ENCODE data around the gene CNTNAP2. TPM values are rescaled to one million over a fixed set of nuclear protein-coding genes. Genes with fewer than 3 reads are reported as not detected.

The CNTNAP2 gene
- total and polyA plus RNA-seq, 2 of the 4 experiments (the other 2 are of a cell fraction): not detected

DNA sequence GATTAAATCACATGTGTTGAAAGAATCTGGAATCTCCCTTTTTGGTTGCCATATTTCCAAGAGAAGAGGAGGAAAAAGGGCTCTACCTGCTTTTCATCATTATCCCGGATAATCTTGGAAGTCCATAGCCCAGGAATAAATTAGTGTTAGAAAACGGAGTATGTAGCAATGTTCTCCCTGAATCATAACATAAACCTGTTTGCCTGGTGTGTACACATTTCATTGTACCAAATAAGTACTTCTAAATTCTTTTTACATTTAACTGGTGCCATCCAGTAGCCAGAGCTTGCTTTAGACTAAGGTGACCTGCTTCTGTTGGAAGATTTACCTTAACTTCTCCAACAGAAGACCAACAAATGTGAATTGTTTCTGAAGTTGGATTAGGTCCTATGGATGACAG is 2291.7 kb downstream of the CNTNAP2 start:
- H4K91ac ChIP-seq (ENCODE audit: insufficient read depth, low read depth, low read length): no peak overlapping the region
- no peak overlapping the region for H2AFZ ChIP-seq (replicated peaks; ENCODE audit: low read length, poor library complexity)
- no peaks in the 10 kb centered on the region for H4K20me1 ChIP-seq (ENCODE audit: insufficient read depth, low read length)
- no peaks in the 10 kb centered on the region for H3K4me1 ChIP-seq (ENCODE audit: control insufficient read depth, insufficient read depth, low read length)
- ChIA-PET POLR2A (ENCODE audit: unreplicated experiment) (no interaction called here), CTCF (no interaction called here)
- no peak overlapping the region for H3K23ac ChIP-seq (ENCODE audit: low read depth, low read length)
- no peaks in the 10 kb centered on the region for H3K36me3 ChIP-seq (ENCODE audit: control insufficient read depth, insufficient read depth, low read length)
- no peak overlapping the region for H3K4me3 ChIP-seq (ENCODE audit: insufficient read depth, low read depth, low read length)
- no peak overlapping the region for H3K18ac ChIP-seq (ENCODE audit: low read depth, low read length)
- H3K9ac ChIP-seq (ENCODE audit: low read depth, low read length): no peak overlapping the region
- H2BK15ac ChIP-seq (ENCODE audit: low read depth, low read length): no peak overlapping the region
- in situ Hi-C loops (cut with MboI; ENCODE audit: low sequenced_read_pairs): no loop called here
- no peak overlapping the region for H4K8ac ChIP-seq (ENCODE audit: low read depth in 2 of 2, low read length in 2 of 2)
- ATAC-seq (ENCODE audit: low read depth) (no peak), DNase-seq (no peak)
- no CpG with 5 or more reads among the region's 2 CpGs for WGBS, 2 experiments (ENCODE audit: extremely low coverage in 2 of 2, insufficient read length in 1 of 2)
- H3K4ac ChIP-seq (ENCODE audit: low read depth, low read length): no peak overlapping the region
- H3K27me3 ChIP-seq (ENCODE audit: control insufficient read depth, insufficient read depth, low read length): no peaks in the 10 kb centered on the region
- H2AK5ac ChIP-seq (ENCODE audit: low read depth, low read length): no peak overlapping the region
- no peaks in the 10 kb centered on the region for H3K9me1 ChIP-seq (ENCODE audit: insufficient read depth, low read length)
- H3K9me3 ChIP-seq (ENCODE audit: control insufficient read depth, insufficient read depth, low read length): no peaks in the 10 kb centered on the region; the same call in 1 of the 2 replicates
- no peak overlapping the region for H2BK5ac ChIP-seq (ENCODE audit: low read depth, low read length, poor library complexity, severe bottlenecking)
- H3K56ac ChIP-seq (ENCODE audit: extremely low read depth, insufficient read depth, low read length): no peak overlapping the region
- no peak overlapping the region for H3K4me2 ChIP-seq (ENCODE audit: low read depth, low read length)
- H2AK9ac ChIP-seq (replicated peaks; ENCODE audit: low read depth, low read length, poor library complexity): no peak overlapping the region
- no peak overlapping the region for H2BK120ac ChIP-seq (ENCODE audit: low read depth, low read length)
- intact Hi-C loops (cut with micrococcal nuclease): no loop called here
- no TSS peak for BruUV-seq (replicated peaks)
- dilution Hi-C loops (cut with HindIII; ENCODE audit: low sequenced_read_pairs, unreplicated experiment): no loop called here
- TF ChIP-seq CEBPB (IDR thresholded peaks at IDR 0.05; ENCODE audit: low read depth, low read length): no peak
- TF ChIP-seq FOS (IDR thresholded peaks at IDR 0.05; ENCODE audit: low read depth, low read length): no peak
- no peak for TF ChIP-seq RCOR1 (IDR thresholded peaks at IDR 0.05; ENCODE audit: insufficient replicate concordance, low read length)
- no peak for TF ChIP-seq BHLHE40 (IDR thresholded peaks at IDR 0.05; ENCODE audit: low read depth, low read length)
- TF ChIP-seq USF2 (IDR thresholded peaks at IDR 0.05; ENCODE audit: low read depth, low read length): no peak
- TF ChIP-seq NFE2L2 (IDR thresholded peaks at IDR 0.05; ENCODE audit: low read depth, low read length): no peak
- TF ChIP-seq POLR2A (IDR thresholded peaks at IDR 0.05; ENCODE audit: low read depth, low read length): no peak
- no peak for TF ChIP-seq MAZ (IDR thresholded peaks at IDR 0.05; ENCODE audit: borderline replicate concordance, low read depth, low read length)
- TF ChIP-seq MXI1 (IDR thresholded peaks at IDR 0.05; ENCODE audit: borderline replicate concordance, low read depth, low read length): no peak
- no peak for TF ChIP-seq RFX5 (IDR thresholded peaks at IDR 0.05; ENCODE audit: low read depth, low read length)
- TF ChIP-seq MAFK (IDR thresholded peaks at IDR 0.05; ENCODE audit: low read depth, low read length): no peak
- TF ChIP-seq RAD21 (IDR thresholded peaks at IDR 0.05; ENCODE audit: low read length): no peak
- TF ChIP-seq CHD1 (IDR thresholded peaks at IDR 0.05; ENCODE audit: low read depth, low read length): no peak
- no peak for TF ChIP-seq CTCF (conservative IDR thresholded peaks at IDR 0.05; ENCODE audit: low read depth, low read length)
- TF ChIP-seq ELK1 (IDR thresholded peaks at IDR 0.05; ENCODE audit: borderline replicate concordance, low read depth, low read length): no peak
- TF ChIP-seq SMC3 (IDR thresholded peaks at IDR 0.05; ENCODE audit: low read depth, low read length): no peak
- no peak overlapping the region for H4K5ac ChIP-seq (ENCODE audit: low read depth, low read length)
- no peak overlapping the region for H3K14ac ChIP-seq (replicated peaks; ENCODE audit: low read depth, low read length)
- H2BK20ac ChIP-seq (ENCODE audit: low read depth, low read length): no peak overlapping the region
- no peak overlapping the region for H3K27ac ChIP-seq (ENCODE audit: insufficient read depth, low read length)
- no peaks in the 10 kb centered on the region for H3K79me1 ChIP-seq (ENCODE audit: low read depth in 1 of 2, low read length in 2 of 2)
